Rectal smooth muscle tissue (tissue), 1 donor: ENCODE results near the gene NUDT4.
A peak's percentile ranks its signal among the peaks of the same experiment; 100 is the strongest.

Source experiments
- H3K27ac ChIP-seq: one replicate; pipeline ENCODE4 v1.7.0; 2013; ENCODE audit warnings: low read depth, low read length, inconsistent platforms
- H3K27me3 ChIP-seq: one replicate; pipeline ENCODE4 v1.7.0; 2013; ENCODE audit warnings: low read length; ENCODE audit not compliant: control insufficient read depth, insufficient read depth
- H3K36me3 ChIP-seq: one replicate; pipeline ENCODE4 v1.7.0; 2013; ENCODE audit warnings: low read length; ENCODE audit not compliant: control insufficient read depth, insufficient read depth
- H3K4me1 ChIP-seq: one replicate; pipeline ENCODE4 v1.7.0; 2013; ENCODE audit warnings: low read length; ENCODE audit not compliant: control insufficient read depth, insufficient read depth
- H3K4me3 ChIP-seq: one replicate; pipeline ENCODE4 v1.7.0; 2013; ENCODE audit warnings: low read length
- H3K9ac ChIP-seq: one replicate; pipeline ENCODE4 v1.7.0; 2013; ENCODE audit warnings: low read length

NUDT4 gene

DNA sequence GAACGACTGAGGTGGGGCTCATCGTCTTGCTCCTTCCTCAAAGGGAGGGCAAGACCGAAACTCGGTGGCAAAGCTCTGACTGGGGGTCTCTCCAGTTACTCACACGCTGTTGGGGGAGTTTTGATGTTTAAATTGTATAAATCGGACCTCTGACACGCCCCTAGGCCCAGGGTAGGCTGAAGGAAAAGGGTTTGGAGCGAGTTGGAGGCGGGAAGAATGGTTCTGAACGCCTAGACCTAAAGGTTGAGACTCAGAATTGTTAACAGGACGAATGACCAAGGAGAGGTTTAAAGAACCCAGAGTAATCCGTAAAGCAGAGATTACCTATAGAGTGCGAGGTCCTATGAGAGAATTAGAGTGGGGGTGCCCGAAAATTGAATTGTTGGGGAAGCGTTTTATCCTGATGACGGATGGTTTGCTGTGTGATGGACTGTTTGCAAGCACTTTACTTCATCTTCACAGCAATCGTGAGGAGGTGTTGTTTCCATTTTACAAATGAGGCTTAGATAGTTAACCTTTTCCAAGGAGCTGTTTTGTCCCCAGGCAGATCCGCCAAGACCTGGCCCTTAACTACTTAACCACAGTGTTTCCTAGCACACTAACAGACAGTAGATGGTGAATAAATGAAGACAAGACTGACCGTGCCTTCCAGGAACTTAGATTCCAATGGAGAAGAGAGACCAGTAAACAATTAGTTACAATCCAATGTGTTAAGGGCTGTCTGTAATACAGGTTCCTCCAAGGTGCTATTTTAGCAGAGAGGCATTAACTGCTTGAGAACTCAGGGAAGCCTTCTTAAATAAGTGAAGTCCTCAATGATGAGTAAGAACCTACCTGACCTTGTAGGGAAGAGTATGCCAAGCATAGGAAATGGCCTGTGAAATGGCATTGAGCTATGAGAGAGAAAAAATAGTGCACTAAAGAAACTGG lies 65.0 kb downstream of the NUDT4 start:
- Histone ChIP-seq H3K27me3 (no peaks in the 10 kb centered on the region), H3K4me1 (peaks cover 14% of the 10 kb centered on the region), H3K9ac (peak overlapping the region; percentile 77), H3K4me3 (peak overlapping the region; percentile 78), H3K36me3 (no peaks in the 10 kb centered on the region), H3K27ac (peak overlapping the region; percentile 92)

DNA sequence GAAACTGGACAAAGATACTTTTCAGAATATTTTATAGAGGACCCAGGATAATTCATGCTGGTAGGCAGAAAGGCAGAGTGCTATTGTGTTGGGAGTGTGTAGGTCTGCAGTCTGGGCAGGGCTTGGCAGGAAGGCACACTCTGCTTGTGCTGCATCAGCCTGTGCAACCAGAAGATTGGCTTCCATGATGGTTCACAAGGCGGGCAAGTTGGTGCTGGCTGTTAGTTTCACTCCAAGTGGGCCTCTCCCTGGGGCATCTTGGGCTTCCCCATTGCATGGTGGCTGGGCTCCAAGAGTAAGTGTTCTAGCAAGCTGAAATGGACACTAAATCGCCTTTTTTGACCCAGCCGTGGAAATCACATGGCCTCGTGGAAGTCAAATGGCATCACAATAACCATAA lies 65.9 kb downstream of the NUDT4 start:
- peaks cover 14% of the 10 kb centered on the region for H3K4me1 ChIP-seq
- no peak overlapping the region for H3K4me3 ChIP-seq
- H3K36me3 ChIP-seq = no peaks in the 10 kb centered on the region
- H3K27me3 ChIP-seq = no peaks in the 10 kb centered on the region
- H3K27ac ChIP-seq = no peak overlapping the region
- H3K9ac ChIP-seq = no peak overlapping the region

DNA sequence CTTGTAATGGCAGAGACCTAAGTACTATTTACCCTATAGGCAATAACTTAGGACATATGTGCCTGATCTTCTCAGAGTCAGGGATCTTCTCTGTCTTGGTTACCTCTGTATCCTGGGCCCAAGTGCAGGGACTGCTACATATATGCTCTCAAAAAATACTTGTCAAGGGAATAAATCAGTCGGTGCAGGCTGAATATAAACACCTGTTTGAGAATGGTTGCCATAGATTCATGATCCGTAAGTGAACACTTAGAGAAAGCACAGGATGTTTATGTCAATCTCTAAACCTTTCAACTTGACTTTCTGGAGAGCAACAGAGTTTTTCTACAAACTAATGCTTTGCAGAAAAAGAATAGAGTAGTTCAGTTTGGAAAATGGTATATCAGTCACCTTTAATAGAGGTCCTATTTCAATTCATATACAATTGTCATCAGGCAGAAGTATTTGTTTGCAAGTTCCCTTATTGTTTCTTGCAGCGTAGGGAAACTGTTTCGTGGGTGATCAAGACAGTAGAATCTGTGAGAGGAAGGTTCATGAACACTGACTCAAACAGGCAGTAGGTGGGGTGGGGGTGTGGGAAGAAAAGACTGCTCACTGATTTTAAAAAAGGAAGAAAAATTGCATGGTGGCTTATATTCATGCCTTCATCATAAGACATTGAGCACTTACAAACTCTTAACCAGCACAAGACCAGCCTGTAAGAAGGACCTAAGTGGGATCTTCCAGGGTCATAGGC lies 70.0 kb downstream of the NUDT4 start:
- no peak overlapping the region for H3K27ac ChIP-seq
- no peaks in the 10 kb centered on the region for H3K27me3 ChIP-seq
- no peak overlapping the region for H3K9ac ChIP-seq
- H3K36me3 ChIP-seq = no peaks in the 10 kb centered on the region
- H3K4me1 ChIP-seq = peaks cover 2% of the 10 kb centered on the region
- H3K4me3 ChIP-seq = no peak overlapping the region

DNA sequence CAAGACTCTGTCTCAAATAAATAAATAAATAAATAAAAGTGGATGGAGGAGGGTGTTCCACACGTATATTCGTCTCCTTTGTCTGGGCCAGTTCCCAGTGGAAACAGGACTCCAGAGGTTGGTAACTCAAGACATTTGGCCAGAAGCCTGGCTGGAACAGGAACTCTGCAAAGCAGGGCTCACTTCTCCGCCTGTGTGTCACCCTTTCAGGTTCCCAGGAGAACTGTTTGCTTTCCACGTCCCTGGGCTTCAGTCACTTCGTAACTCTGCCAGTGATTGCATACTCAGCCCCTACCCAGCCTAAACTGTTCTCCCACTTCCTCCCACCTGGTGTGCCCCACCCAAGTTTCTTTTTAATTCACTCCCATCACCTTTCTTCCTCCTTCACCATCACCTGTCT lies 71.1 kb downstream of the NUDT4 start:
- no peaks in the 10 kb centered on the region for H3K4me1 ChIP-seq
- H3K27ac ChIP-seq = no peak overlapping the region
- no peak overlapping the region for H3K9ac ChIP-seq
- no peaks in the 10 kb centered on the region for H3K27me3 ChIP-seq
- H3K36me3 ChIP-seq = no peaks in the 10 kb centered on the region
- no peak overlapping the region for H3K4me3 ChIP-seq

DNA sequence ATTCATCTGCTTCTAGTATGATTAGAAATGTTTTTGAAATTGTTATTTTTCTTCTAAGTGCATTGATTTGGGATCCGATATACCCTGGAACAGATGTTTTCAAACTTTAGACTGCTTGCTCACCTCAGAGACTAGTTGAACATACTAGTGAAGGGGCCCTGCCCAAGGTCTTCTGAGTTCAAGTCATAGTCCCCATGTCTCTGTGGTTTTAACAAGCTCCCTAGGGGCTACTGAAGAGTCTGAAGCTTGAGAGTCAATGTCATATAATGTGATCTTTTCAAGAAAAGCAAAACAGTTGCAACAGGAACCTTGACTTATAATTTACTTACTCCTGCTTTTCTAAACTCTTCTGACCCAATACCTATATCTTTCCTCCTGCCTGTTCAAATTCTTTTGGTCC lies 71.6 kb downstream of the NUDT4 start:
- H3K36me3 ChIP-seq = no peaks in the 10 kb centered on the region
- no peaks in the 10 kb centered on the region for H3K4me1 ChIP-seq
- H3K9ac ChIP-seq = no peak overlapping the region
- H3K4me3 ChIP-seq = no peak overlapping the region
- H3K27me3 ChIP-seq = no peaks in the 10 kb centered on the region
- H3K27ac ChIP-seq = no peak overlapping the region

DNA sequence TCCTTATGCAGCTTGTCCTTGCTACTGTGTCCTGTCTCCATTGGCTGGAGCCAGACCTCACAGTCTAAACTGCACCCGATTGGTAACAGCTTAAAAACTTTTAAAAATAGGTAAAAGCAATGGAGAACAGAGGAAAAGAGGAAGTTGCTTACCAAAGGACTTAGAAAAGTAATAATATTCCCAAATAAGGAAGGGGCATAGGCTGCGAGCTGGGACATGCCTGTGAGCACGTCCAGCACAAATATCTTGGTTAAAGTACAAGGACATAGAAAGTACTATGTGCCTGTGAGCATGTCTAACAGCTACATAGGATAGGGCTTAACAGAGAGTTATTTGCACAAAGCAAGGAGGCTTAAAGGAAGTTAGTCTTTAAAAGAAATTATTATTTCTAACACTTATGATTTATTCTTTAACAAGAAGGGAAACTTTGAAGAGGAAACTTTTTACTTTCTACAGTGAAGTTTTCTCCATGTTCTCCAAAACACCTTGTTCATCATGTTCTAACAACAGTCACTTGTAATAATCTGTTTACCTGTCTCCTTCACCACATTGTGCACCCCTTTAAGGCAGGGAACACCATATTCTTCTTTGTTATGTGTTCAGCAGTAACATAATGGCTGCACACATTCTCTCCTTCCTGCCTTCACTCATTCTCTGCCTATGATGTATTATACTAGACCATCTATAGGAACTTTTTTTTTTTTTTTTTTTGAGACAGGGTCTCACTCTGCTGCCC lies 73.9 kb downstream of the NUDT4 start:
- no peak overlapping the region for H3K4me3 ChIP-seq
- no peaks in the 10 kb centered on the region for H3K36me3 ChIP-seq
- no peak overlapping the region for H3K27ac ChIP-seq
- no peaks in the 10 kb centered on the region for H3K27me3 ChIP-seq
- H3K4me1 ChIP-seq = no peaks in the 10 kb centered on the region
- H3K9ac ChIP-seq = no peak overlapping the region

DNA sequence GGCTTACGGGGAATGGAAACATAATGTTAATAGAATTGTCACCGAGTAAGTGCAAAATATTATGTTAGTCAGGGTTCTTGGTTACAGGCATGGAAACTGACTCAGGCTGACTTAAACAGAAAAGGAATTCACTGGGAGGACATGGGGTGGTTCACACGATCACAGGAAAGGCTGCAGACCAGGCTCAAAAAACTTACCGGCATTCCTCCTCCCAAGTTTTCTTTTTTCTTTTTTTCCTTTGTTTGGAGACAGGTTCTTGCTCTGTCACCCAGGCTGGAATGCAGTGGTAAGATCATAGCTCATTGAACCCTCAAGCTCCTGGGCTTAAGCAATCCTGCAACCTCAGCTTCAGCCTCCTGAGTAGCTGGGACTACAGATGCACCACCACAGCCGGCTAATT lies 75.9 kb downstream of the NUDT4 start:
- Histone ChIP-seq H3K36me3 (no peaks in the 10 kb centered on the region), H3K4me1 (no peaks in the 10 kb centered on the region)

DNA sequence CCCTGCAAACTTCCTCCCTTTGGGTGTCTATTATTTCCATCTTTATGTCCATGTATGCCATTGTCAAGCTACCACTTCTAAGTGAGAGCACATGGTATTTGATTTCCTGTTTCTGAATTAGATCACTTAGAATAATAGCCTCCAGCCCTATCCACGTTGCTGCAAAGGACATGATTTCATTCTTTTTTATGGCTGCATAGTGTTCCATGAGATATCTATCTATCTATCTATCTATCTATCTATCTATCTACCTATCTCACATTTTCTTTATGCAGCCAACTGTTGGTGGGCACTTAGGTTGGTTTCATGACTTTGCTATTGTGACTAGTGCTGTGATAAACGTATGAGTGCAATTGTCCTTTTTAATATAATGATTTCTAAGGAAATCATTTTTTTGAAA lies 78.4 kb downstream of the NUDT4 start:
- Histone ChIP-seq H3K9ac (no peak overlapping the region), H3K4me1 (no peaks in the 10 kb centered on the region)

More for the DNA sequence above, 75.9 kb downstream of the NUDT4 start:
- no peak overlapping the region for H3K4me3 ChIP-seq
- H3K9ac ChIP-seq = no peak overlapping the region
- H3K27me3 ChIP-seq = no peaks in the 10 kb centered on the region
- H3K27ac ChIP-seq = no peak overlapping the region

More for the DNA sequence above, 78.4 kb downstream of the NUDT4 start:
- Histone ChIP-seq H3K4me3 (no peak overlapping the region), H3K27me3 (no peaks in the 10 kb centered on the region), H3K27ac (no peak overlapping the region), H3K36me3 (no peaks in the 10 kb centered on the region)
